ENCODE data around the gene GBX1. TPM values are rescaled to one million over a fixed set of nuclear protein-coding genes. Genes with fewer than 3 reads are reported as not detected.

The GBX1 gene
- total and polyA plus RNA-seq, 2 of the 4 experiments (the other 2 are of a cell fraction): not detected

DNA sequence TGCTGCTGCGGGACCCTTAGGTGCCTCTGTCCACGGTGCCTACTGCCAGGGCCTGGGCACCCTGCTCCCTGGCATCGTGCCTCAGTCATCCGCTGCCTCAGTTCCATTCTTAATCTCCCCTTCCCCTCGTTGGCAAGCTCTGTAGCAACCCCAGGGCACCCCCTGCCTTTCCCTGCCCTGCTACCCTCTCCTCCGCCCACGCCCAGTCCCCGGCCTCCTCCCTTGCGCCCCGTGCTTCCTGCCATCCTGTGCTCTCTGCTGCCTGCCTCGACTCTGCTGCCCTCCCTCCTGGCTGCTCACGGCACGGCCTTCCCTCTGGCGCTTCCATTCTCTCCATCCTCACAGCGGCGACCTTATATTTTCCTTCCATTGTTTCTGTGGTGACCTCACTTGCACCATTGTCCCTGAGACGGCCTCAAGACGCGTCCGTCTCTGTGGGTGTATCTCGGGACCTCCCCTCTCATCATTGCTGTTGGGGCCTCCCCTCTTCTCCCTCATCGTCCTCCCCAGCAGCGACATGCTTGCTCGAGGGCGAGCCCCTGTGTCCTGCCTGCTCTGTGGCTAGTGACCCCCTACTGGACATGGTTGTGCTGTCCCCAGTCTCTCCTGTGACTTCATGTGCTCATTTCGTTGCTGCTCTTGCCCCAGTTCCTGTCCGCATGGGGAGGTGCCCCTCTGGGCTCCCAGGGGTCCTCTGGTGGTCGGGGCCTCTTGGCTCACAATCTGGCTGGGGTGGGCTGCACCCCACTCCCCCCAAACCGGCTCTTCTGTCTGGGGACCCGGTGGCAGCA lies 45.9 kb downstream of the GBX1 start:
- intact Hi-C loops (cut with micrococcal nuclease): loop anchor here (5.0 kb wide), 1 partner anchor 181 kb away; no protein-coding TSS in a partner anchor
- no peak for DNase-seq

More for the DNA sequence above, 45.9 kb downstream of the GBX1 start:
- dilution Hi-C loops (cut with HindIII; ENCODE audit: low sequenced_read_pairs, unreplicated experiment): no loop called here
- Histone ChIP-seq H4K8ac (ENCODE audit: low read depth in 2 of 2, low read length in 2 of 2) (no peak overlapping the region), H3K27ac (ENCODE audit: insufficient read depth, low read length) (no peak overlapping the region), H2AFZ (replicated peaks; ENCODE audit: low read length, poor library complexity) (no peak overlapping the region), H3K27me3 (ENCODE audit: control insufficient read depth, insufficient read depth, low read length) (no peaks in the 10 kb centered on the region), H3K4me1 (ENCODE audit: control insufficient read depth, insufficient read depth, low read length) (no peaks in the 10 kb centered on the region), H3K18ac (ENCODE audit: low read depth, low read length) (no peak overlapping the region), H2BK120ac (ENCODE audit: low read depth, low read length) (no peak overlapping the region), H3K4me3 (ENCODE audit: insufficient read depth, low read depth, low read length) (no peak overlapping the region), H4K5ac (ENCODE audit: low read depth, low read length) (no peak overlapping the region), H3K4me2 (ENCODE audit: low read depth, low read length) (no peak overlapping the region), H3K9me3 (ENCODE audit: control insufficient read depth, insufficient read depth, low read length) (no peaks in the 10 kb centered on the region), H3K9ac (ENCODE audit: low read depth, low read length) (no peak overlapping the region), H2AK5ac (ENCODE audit: low read depth, low read length) (no peak overlapping the region), H3K4ac (ENCODE audit: low read depth, low read length) (no peak overlapping the region), H3K14ac (replicated peaks; ENCODE audit: low read depth, low read length) (no peak overlapping the region), H4K20me1 (ENCODE audit: insufficient read depth, low read length) (peaks cover 38% of the 10 kb centered on the region), H3K56ac (ENCODE audit: extremely low read depth, insufficient read depth, low read length) (no peak overlapping the region), H2BK15ac (ENCODE audit: low read depth, low read length) (no peak overlapping the region), H3K79me1 (ENCODE audit: low read depth in 1 of 2, low read length in 2 of 2) (peaks cover 14 to 45% of the 10 kb centered on the region in 2 experiments), H3K36me3 (ENCODE audit: control insufficient read depth, insufficient read depth, low read length) (peaks cover 73% of the 10 kb centered on the region), H2AK9ac (replicated peaks; ENCODE audit: low read depth, low read length, poor library complexity) (no peak overlapping the region), H4K91ac (ENCODE audit: insufficient read depth, low read depth, low read length) (no peak overlapping the region), H2BK20ac (ENCODE audit: low read depth, low read length) (no peak overlapping the region), H3K9me1 (ENCODE audit: insufficient read depth, low read length) (no peaks in the 10 kb centered on the region), H3K23ac (ENCODE audit: low read depth, low read length) (no peak overlapping the region), H2BK5ac (ENCODE audit: low read depth, low read length, poor library complexity, severe bottlenecking) (no peak overlapping the region)
- no peak for ATAC-seq (ENCODE audit: low read depth)
- no TSS peak for BruUV-seq (replicated peaks)
- CTCF ChIA-PET: no interaction called here
- TF ChIP-seq MAFK (IDR thresholded peaks at IDR 0.05; ENCODE audit: low read depth, low read length) (no peak), POLR2A (IDR thresholded peaks at IDR 0.05; ENCODE audit: low read depth, low read length) (no peak), FOS (IDR thresholded peaks at IDR 0.05; ENCODE audit: low read depth, low read length) (no peak), MXI1 (IDR thresholded peaks at IDR 0.05; ENCODE audit: borderline replicate concordance, low read depth, low read length) (no peak), MAZ (IDR thresholded peaks at IDR 0.05; ENCODE audit: borderline replicate concordance, low read depth, low read length) (no peak), RAD21 (IDR thresholded peaks at IDR 0.05; ENCODE audit: low read length) (no peak)
- POLR2A ChIA-PET (ENCODE audit: unreplicated experiment): no interaction called here
- in situ Hi-C loops (cut with MboI; ENCODE audit: low sequenced_read_pairs): loop anchor here (10.0 to 25.0 kb wide), 2 partner anchors 183 to 334 kb away; no protein-coding TSS in a partner anchor
- 89% methylated on average over 22 of the region's 30 CpGs; no CpG with 5 or more reads in 1 of the 2 experiments for WGBS, 2 experiments (ENCODE audit: extremely low coverage in 2 of 2, insufficient read length in 1 of 2)
